HG03097 (cell line): ENCODE measurements around the gene PLA2R1.

ENCODE experiments used
- ATAC-seq: cut with Tn5 transposase; IDR thresholded peaks from one replicate; pipeline ENCODE4 v1.9.1; 2021; ENCODE audit not compliant: unreplicated experiment, low FRiP score

Gene PLA2R1

DNA sequence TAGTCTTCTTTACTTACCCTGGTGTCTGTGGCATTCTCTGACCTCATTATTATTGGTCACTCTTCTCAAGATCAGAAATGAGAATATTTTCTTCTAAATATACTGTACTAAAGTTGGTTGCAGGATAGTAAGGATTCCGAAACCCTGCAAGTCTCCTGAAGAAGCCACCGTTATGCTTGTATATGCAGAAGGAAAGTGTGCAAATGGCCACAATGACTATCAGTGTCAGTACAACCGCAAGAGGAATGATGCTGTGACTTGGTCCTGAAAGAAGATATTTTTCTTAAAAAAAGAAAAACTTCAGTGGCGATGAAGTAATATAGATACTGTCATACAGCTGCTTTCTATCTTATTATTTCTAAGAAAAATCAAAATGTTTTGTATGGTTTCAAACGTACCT is 120.7 kb downstream of the PLA2R1 start:
- no peak for ATAC-seq

- peak; percentile 57 for ATAC-seq
These were observed 122.5 kb downstream of the PLA2R1 start for GRCh38 chr2:159939946-159940345.

DNA sequence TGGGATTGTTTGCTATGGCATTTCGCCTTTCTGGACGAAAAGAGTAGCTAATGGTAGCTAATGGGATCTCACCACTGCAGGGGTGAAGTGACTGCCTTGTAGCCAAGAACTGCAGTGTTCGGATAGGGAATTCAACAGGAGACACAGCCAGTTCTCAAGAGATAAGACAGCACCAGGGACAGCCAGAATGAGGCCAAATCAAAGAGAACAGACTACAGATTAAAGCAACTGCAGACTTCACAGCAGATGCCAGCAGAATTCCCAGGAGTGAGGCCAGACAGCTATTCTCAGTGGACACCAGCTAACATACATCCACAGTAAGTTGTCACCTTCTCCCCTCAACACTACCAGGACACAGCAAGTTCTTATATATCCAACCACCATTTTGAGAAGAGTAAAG is 124.0 kb downstream of the PLA2R1 start:
- ATAC-seq = no peak

- no peak for ATAC-seq
These were observed 125.9 kb downstream of the PLA2R1 start for GRCh38 chr2:159936471-159936870.

DNA sequence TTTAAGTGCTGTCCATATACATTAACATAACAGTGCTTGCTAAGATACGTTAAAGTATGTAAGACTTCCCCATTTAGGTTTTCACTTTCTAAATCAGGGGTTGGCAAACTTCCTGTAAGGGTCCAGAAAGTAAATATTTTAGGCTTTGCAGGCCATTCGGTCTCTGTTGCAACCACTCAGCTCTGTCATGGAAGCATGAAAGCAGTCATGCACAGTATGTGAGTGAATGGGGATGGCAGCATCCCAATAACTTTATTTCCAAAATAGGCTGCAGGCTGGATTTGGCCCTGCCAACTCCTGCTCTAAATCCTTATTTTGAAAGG is 128.7 kb downstream of the PLA2R1 start:
- ATAC-seq = peak; percentile 78

DNA sequence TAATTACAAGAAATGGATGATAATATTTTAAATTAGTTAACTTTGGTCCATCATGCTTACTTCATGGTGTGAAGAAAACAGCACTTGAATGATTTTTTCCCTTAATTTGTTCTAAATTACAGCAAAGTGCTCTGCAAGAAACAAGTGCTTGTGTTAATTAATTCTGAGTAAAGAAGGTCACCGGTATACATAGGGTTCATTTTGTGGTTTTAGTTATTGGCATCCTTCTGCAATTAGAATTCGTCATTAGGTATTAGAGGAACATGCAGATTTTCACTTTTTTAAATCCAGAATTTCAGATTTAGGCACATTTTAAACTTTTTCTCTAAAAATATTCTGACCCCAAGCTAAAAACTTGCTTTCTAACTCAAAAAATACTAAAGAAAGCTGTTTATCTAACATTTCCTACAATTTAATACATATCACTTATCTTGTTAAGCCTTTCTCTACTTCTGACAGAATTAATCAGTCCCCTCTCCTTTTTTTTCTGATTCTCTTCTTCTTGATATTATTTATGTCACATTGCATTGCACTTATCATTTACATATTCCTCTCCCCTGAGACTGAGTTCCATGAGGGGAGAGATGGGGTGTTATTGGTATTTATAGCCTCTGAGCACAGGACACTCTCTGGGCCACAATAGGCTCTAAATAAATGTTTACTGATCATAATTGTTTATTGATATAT is 129.2 kb downstream of the PLA2R1 start:
- no peak for ATAC-seq

GRCh38 chr2:159926695-159927094 is 135.7 kb downstream of the PLA2R1 start:
- ATAC-seq = no peak

GRCh38 chr2:159925975-159926374 is 136.4 kb downstream of the PLA2R1 start:
- no peak for ATAC-seq

GRCh38 chr2:159922563-159922962 is 139.9 kb downstream of the PLA2R1 start:
- ATAC-seq = peak; percentile 59

GRCh38 chr2:159921752-159922404 is 140.5 kb downstream of the PLA2R1 start:
- ATAC-seq = peak; percentile 86

GRCh38 chr2:159916511-159916910 is 145.9 kb downstream of the PLA2R1 start:
- no peak for ATAC-seq

GRCh38 chr2:159913900-159914299 is 148.5 kb downstream of the PLA2R1 start:
- no peak for ATAC-seq

- no peak for ATAC-seq
These were observed 149.8 kb downstream of the PLA2R1 start for GRCh38 chr2:159912580-159912979.

DNA sequence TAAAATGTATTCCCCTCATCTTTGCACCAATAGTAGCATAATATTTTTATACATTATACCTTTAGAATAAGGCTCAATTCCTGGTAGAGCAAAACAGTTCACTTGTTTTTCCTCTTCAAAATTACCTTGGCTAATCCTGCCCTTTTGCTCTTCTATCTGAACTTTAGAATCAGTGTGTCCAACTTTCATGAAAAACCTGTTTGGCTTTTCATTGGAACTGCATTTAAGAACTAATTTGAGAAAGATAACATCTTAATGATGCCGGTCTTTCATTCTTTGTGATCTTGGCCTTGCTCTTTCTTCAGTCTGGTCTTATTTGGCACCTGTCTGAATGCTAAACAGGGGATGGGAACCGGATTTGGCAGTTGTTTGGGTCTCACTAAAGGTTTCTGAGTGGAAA is 151.5 kb downstream of the PLA2R1 start:
- ATAC-seq = no peak

DNA sequence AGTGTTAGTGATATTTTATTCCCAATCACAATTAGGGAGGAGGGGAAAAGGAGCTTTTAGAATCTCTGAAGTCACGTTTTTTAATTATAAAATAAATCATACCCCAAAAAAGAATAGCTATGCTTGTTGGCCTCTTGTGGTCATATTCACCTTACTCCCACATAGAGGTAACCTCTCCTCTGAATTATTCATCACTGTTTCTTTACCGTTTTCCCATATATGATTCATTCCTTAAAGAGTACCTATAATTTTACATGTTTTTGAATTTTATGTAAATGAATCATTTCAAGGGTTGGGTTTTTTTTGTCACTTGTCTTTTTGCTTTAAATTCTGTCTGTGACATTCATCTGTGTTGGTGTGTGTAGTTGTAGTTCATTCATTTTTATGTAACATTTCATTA is 153.8 kb downstream of the PLA2R1 start:
- no peak for ATAC-seq

GRCh38 chr2:159907909-159908308 is 154.5 kb downstream of the PLA2R1 start:
- no peak for ATAC-seq

GRCh38 chr2:159905926-159906714 is 156.3 kb downstream of the PLA2R1 start:
- no peak for ATAC-seq

DNA sequence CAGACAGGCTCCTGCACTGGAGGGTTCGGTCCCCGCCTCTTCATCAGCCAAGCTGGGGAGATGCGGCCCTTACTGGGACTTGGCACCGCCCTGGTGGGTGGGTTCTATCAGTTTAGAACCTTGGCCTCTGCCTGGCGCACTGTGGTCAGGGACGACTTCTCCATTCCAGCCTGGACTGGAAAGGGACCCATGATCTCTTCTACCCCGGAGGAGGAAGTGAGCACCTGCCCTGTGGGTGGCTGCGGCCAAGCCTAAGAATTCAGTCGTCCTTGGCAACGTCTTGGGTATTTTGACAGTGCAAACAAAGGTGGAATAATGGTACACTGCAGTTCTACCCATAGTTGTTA is 157.5 kb downstream of the PLA2R1 start:
- ATAC-seq = peak; percentile 37

GRCh38 chr2:159904127-159904958 is 158.1 kb downstream of the PLA2R1 start, which contains the start of gene LY75:
Gene LY75, minus strand, starts transcription at chr2:159904756.
- peak; percentile 76 for ATAC-seq

DNA sequence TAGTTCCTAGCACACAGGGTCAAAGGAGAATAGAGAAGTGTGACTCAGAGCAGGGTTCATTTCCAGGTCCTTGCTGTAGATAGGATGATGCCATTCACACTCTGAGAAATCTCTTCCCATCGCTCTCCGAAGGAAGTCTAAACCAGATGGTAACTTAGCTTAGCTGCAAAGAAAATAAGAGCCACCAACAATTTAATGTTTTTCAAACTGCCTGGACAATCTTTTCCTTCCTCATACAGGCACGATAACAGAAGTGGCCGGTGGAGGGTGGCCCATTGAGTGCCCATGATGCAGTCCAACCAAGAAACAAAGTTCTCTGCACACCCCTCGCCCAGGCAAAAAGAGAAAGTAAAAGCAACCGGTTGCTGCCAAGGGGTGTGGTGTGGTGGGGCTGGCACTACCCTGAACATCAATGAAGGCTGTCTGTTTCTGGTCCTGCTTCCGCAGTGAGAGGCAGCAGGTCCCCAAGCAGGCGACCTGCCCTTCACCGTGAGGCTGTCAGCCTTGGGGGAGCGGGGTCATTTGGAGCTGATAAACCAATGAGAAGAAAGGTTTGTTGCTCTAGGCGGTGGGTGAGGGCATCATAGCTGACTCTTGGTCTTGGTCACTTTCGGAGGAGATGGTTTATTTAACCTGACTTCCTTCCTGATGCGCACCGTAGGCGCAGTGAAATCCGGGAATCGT is 158.8 kb downstream of the PLA2R1 start:
- peak; percentile 47 for ATAC-seq
